AG08395 (cell line): ENCODE measurements around the gene CHMP2B.
"Not testable (repeated sequence)": the region's sequence is repeated elsewhere in the genome, so short reads cannot be mapped to it uniquely, and the experiment has no call there.

Experiments used
- DNase-seq: peaks from one replicate; pipeline ENCODE4 v3.0.0; 2012; ENCODE audit warnings: mixed read lengths, low spot score

The CHMP2B gene

GRCh38 chr3:87233805-87234204 lies 6.7 kb downstream of the CHMP2B start:
- DNase-seq, result no peak

DNA sequence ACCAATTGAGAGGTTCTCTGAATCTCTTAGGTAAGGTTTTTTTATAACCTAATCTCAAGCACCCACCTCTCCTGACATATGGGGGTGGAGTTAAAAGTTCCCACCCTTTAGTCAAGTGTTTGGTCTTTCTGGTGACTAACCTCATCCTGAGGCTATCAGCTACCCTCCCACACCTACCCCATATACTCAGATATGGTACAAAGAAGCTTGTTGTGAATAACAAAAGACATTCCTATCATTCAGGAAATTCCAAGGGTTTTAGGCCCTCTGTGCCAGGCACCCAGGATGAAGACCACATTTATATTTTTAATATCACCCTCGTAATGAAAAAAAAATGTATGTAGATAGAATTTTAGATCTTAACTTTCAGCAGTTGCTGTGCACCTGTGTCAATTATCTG lies 9.0 kb downstream of the CHMP2B start:
- DNase-seq, result no peak

GRCh38 chr3:87246662-87247429 lies 19.7 kb downstream of the CHMP2B start:
- DNase-seq, result no peak

DNA sequence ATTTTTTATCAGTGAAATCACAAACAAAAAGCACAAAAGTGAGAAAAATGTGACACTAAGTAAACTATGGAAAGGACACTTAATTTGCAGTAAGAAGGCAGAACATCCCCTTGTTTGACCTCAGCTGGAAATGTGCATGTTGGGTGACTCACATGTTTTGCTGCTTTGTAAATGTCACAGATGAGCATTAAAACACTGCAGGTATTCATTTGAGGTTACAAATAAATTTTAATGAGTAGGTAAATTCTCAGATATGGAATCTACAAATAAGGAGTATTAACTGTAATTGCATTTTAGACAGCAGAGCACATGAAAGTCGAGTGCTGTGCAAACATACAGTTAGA lies 20.3 kb downstream of the CHMP2B start:
- DNase-seq, result no peak

GRCh38 chr3:87248231-87248630 lies 21.1 kb downstream of the CHMP2B start:
- DNase-seq, result not testable (repeated sequence)

GRCh38 chr3:87248831-87249230 lies 21.7 kb downstream of the CHMP2B start:
- DNase-seq, result no peak

DNA sequence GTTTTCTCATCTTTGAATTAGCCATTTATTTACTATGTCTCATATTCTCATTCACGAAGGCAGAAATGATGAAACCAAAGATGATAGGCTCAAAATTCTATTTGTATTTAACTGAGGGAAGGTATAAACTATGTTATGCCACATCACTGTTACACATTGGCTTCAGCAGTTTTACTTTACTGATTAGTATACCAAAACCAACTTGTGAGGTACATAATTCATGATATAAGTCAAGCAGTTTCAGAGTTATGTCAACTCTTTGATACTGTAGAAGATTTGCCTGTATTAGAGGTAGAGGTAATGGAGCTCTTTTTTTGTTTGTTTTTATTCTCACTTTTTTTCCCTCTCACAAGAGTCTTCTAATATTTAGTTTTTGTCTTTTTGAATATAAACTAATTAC lies 22.9 kb downstream of the CHMP2B start:
- no peak for DNase-seq

DNA sequence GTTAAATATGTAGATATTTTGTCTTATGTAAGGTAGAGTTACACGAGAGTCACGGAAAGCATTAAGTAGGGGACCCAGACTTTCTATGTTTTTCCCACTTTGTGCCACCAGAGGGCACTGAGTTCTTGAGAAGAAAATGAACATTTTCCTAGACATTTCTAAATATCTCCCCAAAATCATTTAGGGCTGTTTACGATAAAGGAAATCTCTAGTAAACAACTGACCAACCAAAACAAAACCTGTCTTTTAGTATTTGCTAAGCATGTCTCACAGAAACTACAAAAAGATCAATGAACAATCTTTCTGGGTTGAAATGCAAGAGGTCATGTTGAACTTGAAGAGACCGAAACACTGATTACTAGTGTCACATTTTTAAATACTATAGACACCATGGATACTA lies 33.2 kb downstream of the CHMP2B start:
- DNase-seq, result peak; percentile 43

DNA sequence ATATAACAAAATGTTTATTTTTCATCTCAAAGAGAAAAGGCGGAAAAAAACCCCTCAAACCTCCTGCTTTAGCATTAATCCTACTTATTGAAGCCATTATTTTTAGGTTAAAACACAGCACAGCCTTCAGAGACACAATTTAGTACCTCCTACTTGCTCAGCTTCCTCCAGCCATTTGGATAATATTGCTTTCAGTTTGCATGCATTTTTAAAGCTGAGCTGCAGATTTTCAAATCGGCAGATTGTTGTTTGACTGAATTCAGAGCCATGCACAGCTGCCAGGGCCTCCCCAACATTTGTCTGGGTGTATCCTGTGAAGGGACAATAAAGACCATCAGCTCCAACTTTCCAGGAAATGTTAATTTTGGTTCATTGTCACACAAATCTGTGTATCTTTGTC lies 34.8 kb downstream of the CHMP2B start:
- no peak for DNase-seq

DNA sequence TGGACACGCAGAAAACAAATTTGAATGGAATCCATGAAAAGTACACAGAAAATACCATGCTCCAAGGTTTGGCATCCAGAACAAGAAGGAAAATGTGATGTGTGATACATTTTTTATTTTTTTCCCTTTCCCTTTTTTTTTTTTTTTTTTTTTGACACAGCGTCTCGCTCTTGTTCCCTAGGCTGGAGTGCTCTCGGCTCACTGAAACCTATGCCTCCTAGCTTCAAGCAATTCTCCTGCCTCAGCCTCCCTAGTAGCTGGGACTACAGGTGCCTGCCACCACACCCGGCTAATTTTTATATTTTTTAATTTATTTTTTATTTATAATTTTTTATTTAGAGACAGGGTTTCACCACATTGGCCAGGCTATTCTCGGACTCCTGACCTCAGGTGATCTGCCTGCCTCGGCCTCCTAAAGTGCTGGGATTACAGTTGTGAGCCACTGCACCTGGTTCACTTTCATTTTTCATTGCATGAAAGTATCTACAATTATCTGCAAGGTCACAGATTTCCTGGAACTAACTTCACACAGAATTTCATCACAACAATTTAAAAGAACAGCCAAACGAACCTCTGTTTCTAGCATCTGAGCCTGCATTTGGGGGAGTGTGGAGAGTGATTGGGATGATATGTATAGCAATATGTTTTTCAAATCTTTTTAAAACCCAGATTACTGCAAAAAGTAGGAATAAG lies 41.0 kb downstream of the CHMP2B start:
- DNase-seq, result no peak

- DNase-seq, result no peak
These were observed 41.6 kb downstream of the CHMP2B start for GRCh38 chr3:87268646-87269211.

DNA sequence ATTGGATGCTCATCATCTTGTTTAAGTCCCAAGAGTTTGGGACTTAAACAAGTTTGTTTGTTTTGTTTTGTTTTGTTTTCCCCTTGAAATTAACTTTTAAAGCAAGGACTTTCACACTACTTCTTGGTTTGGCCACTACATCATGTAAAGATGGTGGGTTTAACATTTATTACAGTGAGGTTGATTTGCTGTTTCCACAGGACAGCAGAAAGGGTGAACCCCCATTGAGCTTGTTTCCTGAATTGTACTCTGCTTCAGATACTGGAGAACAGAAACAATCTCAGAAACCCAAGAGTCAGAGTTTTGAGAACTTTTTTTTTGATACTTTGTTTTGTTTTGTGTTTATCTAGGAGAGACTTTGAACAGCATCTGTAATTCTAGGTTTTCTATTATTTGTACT lies 42.6 kb downstream of the CHMP2B start:
- DNase-seq, result no peak

DNA sequence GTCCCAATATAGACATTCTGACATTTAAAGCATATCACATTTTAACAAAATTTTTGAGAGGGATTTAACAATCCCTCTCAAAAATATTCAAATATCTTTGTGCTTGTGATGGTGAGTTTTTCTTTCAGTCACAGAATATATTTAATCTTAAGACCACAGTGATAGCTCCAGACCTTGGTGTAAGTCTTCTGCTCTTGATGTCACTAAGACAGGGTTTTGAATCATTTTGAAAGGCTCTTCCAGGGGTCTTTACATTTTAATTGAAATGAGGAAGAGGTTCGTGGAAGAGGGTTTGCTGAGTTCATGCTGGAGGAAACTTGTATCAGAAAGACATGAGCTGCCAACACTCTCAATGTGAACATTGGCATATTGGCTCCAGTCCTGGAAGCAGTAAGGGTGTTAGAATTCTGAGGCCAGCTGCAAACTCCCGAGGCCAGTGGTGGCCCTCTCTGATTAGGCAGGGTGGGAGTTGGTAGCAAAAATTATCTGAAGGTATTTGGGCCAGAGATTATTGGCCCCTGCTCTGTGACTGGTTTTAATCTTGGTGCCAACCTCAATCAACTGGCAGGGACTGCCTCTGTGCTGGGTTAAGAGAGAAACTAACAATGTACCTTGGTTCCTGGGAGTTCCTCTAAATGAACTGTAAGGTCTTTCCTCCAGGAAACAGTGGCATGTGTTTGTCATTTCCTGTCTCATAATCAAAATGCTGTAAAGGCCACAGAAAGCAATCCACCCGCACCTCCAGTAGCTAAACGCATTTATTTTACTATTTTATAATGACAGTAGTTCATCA lies 44.0 kb downstream of the CHMP2B start:
- no peak for DNase-seq

- DNase-seq, result no peak
These were observed 45.7 kb downstream of the CHMP2B start for GRCh38 chr3:87272718-87273341.

DNA sequence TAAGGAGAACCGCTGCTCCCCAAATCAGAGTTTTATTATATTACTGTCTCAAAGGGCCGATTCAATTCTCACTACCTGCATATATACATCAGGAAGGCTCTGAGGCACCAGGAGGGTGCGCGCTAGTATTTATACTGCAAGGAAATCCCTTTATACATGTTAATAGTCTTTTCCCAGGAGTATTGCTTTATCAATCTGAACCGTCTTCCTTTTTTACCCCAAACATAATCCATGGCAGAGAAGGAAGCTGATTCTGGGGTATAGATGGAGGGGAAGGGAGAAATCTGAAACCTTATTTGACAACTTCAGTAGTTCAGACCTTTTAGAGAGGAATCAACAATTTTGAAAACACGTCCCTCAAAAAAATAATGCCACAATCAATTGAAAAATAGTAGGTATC lies 49.4 kb downstream of the CHMP2B start, which contains the start of gene POU1F1:
Gene POU1F1, minus strand, starts transcription at position 101 of the 400 bp plus-strand sequence. CDS start 122 bp downstream, outside the sequence.
- no peak for DNase-seq

DNA sequence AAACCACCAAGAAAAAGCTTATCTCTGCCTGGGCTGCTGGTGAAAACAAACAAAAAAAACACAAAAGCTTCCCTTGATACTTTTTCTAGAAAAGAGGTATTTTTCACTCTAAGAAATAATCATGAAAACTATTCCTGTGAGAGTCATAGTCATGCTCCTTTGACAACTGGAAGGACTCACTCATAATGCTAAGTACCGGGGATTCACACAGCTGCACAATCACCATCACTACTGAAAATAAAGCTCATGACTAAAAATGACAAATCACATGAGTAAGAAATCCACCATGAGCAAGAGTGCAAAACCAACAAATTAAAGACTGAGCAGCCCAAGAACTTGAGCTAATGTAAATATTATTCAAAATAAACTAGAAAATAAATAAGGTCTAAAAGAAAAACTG lies 59.9 kb downstream of the CHMP2B start:
- DNase-seq, result peak; percentile 10

DNA sequence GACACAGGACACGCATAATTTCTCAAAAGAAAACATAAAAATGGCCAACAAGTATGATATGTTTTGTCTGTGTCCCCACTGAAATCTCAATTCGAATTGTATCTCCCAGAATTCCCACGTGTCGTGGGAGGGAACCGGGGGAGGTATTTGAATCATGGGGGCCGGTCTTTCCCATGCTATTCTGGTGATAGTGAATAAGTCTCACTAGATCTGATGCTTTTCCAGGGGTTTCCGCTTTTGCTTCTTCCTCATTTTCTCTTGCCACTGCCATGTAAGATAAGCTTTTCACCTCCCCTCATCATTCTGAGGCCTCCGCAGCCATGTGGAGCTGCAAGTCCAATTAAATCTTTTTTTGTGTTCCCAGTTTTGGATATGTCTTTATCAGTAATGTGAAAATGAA lies 61.3 kb downstream of the CHMP2B start:
- no peak for DNase-seq

DNA sequence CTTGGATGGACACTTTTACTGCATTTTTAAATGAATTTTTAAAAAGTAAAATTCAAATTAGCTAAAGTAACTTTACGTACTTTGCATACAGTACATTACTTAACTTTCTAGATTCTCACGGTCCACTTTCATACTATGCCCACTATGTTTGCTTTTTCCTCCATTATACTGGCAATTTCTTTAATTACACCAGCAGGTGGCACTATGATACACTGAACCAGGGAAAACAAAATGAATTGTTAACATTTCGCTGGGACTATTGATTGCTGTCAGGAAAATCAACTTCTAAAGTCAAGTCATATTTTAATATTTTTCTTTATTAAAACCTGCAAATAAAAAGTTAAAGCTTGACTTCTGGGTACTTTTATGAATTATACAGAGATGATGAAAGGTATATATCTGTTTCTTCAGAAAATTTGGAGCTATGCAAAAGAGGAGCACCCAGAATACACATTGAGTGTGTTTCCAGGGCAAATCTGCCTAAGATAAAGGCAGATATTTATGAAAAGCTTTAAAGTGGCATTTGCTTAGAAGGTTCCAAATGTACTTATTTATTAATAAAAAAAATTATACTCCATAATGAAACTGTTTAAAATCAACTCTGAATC lies 71.1 kb downstream of the CHMP2B start:
- DNase-seq, result peak; percentile 45

GRCh38 chr3:87305031-87305430 lies 77.9 kb downstream of the CHMP2B start:
- DNase-seq, result not testable (repeated sequence)
